HUES6 (cell line): ENCODE results near the gene TTLL4.

Experiments
- H3K27ac ChIP-seq: 2 replicates; pipeline ENCODE4 v1.7.0; 2013; ENCODE audit warnings: low read depth, mild to moderate bottlenecking, low read length, inconsistent platforms
- H3K27me3 ChIP-seq: 2 replicates; pipeline ENCODE4 v1.6.1; 2013; ENCODE audit warnings: low read length; ENCODE audit not compliant: control insufficient read depth, insufficient read depth
- H3K36me3 ChIP-seq: 2 replicates; pipeline ENCODE4 v1.6.1; 2013; ENCODE audit warnings: low read length; ENCODE audit not compliant: control insufficient read depth, insufficient read depth
- H3K4me1 ChIP-seq: 2 replicates; pipeline ENCODE4 v1.6.1; 2013; ENCODE audit warnings: low read length; ENCODE audit not compliant: control insufficient read depth, insufficient read depth
- H3K4me3 ChIP-seq: 2 replicates; pipeline ENCODE4 v1.5.1; 2013; ENCODE audit warnings: low read depth, low read length
- H3K9ac ChIP-seq: one replicate; pipeline ENCODE4 v1.6.1; 2013; ENCODE audit warnings: mild to moderate bottlenecking, low read length
- H3K9me3 ChIP-seq: 2 replicates; pipeline ENCODE4 v1.6.1; 2013; ENCODE audit warnings: low read depth, low read length; ENCODE audit not compliant: control insufficient read depth, insufficient read depth

The TTLL4 gene

DNA sequence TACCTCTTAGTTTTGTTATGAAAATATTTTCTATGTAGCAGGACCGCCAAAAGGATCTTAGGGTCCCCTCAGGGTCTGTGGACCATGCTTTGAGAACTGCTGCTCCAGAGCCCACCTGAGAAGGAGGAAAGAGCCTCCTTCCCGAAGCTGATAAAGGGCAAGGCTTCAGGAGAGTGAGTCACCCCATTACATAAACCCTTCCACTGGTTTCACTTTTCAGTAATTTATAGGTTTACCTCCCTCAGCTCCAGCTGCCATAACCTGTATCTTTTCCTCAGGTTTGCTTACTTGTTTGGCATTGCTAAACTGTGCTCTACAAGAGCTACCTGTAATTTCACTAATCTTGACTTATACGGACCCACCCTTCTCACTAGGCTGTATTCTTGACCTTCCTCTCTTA is 6.6 kb downstream of the TTLL4 start:
- Histone ChIP-seq H3K4me1 (peaks cover 32% of the 10 kb centered on the region), H3K27ac (no peak overlapping the region), H3K27me3 (no peaks in the 10 kb centered on the region), H3K36me3 (peaks cover 35% of the 10 kb centered on the region), H3K9ac (no peak overlapping the region), H3K4me3 (no peak overlapping the region), H3K9me3 (no peaks in the 10 kb centered on the region)

DNA sequence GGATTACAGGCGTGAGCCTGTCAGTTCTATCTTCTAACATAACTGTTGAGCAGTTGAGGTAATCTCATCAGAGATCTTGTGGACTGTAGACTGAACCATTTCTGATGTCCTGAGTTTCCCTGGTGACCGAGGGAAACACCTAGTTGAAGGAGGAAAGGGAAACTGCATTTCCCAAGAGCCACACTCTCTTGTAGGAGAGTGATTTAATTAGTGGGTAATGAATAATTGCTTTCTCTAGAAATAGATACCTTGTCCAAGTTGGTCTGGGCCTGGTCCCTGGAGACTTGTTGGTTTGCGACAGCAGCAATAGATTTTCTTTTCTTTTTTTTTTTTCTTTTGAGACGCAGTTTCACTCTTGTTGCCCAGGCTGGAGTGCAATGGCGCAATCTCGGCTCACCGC is 7.4 kb downstream of the TTLL4 start:
- H3K4me1 ChIP-seq = peaks cover 33% of the 10 kb centered on the region
- peaks cover 35% of the 10 kb centered on the region for H3K36me3 ChIP-seq
- no peak overlapping the region for H3K9ac ChIP-seq
- H3K27ac ChIP-seq = no peak overlapping the region
- no peaks in the 10 kb centered on the region for H3K27me3 ChIP-seq
- H3K4me3 ChIP-seq = no peak overlapping the region
- H3K9me3 ChIP-seq = no peaks in the 10 kb centered on the region

DNA sequence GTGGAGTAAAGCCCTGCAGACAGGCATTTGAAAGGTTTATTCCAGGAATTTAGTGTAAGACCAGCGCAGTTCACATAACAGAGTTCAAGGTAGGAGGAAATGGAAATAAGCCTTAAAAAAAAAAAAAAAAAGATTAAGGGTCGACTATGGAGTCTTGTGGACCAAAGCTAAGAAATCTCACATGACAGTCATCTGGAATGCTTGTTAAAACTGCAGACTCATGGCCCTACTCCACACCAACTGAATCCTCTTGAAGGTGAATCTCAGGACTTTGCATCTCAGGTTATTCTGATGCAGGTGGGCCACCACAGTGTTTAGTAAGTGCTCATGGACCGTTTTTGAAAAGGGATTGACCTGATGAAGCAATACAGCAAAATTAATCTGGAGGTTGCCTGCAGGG is 8.8 kb downstream of the TTLL4 start:
- Histone ChIP-seq H3K27me3 (no peaks in the 10 kb centered on the region), H3K4me3 (no peak overlapping the region), H3K36me3 (peaks cover 28% of the 10 kb centered on the region), H3K9ac (no peak overlapping the region), H3K27ac (no peak overlapping the region), H3K4me1 (peaks cover 37% of the 10 kb centered on the region), H3K9me3 (no peaks in the 10 kb centered on the region)

DNA sequence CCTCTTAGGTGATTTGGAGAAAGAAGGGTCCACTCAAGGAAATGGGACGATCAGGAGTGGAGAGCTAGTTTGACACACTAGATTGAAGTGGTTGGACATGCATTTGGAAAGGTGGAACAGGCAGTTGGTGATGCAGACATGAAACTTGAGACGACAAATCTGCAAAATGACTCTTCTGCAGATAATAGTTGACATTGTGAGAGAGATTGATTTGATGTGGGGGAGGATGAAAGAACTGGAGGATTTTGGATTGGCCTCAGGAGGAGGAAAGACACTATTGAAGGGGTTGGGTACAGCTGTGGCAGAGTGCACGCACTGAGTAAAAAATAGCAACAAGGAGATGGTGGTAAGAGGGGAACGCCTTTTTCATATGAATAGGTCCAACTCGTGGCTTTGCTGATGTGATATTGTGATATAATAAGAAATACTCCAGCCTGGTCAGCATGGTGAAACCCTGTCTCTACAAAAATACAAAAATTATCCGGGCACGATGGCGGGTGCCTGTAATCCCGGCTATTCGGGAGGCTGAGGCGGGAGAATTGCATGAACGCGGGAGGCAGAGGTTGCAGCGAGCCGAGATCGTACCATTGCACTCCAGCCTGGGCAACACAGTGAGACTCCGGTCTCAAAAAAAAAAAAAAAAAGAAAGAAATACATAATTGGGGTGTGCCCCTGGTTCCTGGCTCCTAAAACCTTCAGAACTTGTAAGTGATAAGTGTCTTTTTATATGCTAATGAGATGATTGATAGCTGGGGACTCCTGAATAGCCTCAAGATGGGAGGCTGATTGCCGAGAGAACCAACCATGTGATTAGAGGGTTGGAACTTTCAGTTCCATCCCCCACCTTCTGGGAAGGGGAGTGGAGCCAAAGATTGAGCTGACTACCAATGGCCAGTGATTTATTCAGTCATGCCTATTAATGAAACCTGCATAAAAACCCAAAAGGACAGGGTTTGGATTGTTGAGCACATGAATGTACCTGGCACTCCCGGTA is 9.7 kb downstream of the TTLL4 start:
- no peak overlapping the region for H3K27ac ChIP-seq
- peaks cover 37% of the 10 kb centered on the region for H3K4me1 ChIP-seq
- H3K9me3 ChIP-seq = peaks cover 3% of the 10 kb centered on the region; the same call in 1 of the 2 replicates
- H3K9ac ChIP-seq = no peak overlapping the region
- H3K36me3 ChIP-seq = peaks cover 25% of the 10 kb centered on the region
- H3K4me3 ChIP-seq = no peak overlapping the region
- H3K27me3 ChIP-seq = no peaks in the 10 kb centered on the region

GRCh38 chr2:218721488-218721887 is 10.9 kb downstream of the TTLL4 start:
- H3K9ac ChIP-seq = no peak overlapping the region
- H3K4me1 ChIP-seq = peaks cover 37% of the 10 kb centered on the region
- no peak overlapping the region for H3K4me3 ChIP-seq
- no peaks in the 10 kb centered on the region for H3K27me3 ChIP-seq
- H3K36me3 ChIP-seq = peaks cover 15% of the 10 kb centered on the region; the same call in 1 of the 2 replicates
- no peak overlapping the region for H3K27ac ChIP-seq
- H3K9me3 ChIP-seq = peaks cover 10% of the 10 kb centered on the region; the same call in 1 of the 2 replicates

GRCh38 chr2:218721934-218722333 is 11.3 kb downstream of the TTLL4 start:
- peaks cover 11% of the 10 kb centered on the region; the same call in 1 of the 2 replicates for H3K36me3 ChIP-seq
- H3K9ac ChIP-seq = no peak overlapping the region
- H3K27me3 ChIP-seq = no peaks in the 10 kb centered on the region
- no peak overlapping the region for H3K27ac ChIP-seq
- H3K4me3 ChIP-seq = no peak overlapping the region
- H3K4me1 ChIP-seq = peaks cover 37% of the 10 kb centered on the region
- peaks cover 13% of the 10 kb centered on the region; the same call in 1 of the 2 replicates for H3K9me3 ChIP-seq

DNA sequence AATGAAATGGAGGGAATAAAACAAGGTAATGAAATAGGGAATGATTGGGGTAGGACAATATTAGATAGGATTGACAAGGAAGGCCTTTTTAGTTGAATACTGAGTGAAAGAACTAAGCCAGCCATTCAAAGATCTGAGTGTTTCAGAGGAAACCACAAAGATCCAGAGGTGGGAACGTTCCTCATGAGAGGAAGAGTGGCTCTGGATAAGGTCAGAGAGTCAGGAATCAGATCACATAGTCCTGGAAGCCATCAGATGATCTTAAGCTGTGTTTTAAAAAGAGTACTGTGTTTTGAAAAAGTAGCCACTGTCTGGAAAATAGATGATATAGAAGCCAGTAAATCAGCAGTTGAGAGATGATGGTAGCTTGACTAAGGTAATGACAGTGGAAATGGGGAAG is 11.8 kb downstream of the TTLL4 start:
- Histone ChIP-seq H3K27me3 (no peaks in the 10 kb centered on the region), H3K27ac (no peak overlapping the region), H3K9me3 (peaks cover 13% of the 10 kb centered on the region), H3K4me1 (peaks cover 37% of the 10 kb centered on the region), H3K36me3 (peaks cover 7% of the 10 kb centered on the region; the same call in 1 of the 2 replicates), H3K9ac (no peak overlapping the region), H3K4me3 (no peak overlapping the region)

DNA sequence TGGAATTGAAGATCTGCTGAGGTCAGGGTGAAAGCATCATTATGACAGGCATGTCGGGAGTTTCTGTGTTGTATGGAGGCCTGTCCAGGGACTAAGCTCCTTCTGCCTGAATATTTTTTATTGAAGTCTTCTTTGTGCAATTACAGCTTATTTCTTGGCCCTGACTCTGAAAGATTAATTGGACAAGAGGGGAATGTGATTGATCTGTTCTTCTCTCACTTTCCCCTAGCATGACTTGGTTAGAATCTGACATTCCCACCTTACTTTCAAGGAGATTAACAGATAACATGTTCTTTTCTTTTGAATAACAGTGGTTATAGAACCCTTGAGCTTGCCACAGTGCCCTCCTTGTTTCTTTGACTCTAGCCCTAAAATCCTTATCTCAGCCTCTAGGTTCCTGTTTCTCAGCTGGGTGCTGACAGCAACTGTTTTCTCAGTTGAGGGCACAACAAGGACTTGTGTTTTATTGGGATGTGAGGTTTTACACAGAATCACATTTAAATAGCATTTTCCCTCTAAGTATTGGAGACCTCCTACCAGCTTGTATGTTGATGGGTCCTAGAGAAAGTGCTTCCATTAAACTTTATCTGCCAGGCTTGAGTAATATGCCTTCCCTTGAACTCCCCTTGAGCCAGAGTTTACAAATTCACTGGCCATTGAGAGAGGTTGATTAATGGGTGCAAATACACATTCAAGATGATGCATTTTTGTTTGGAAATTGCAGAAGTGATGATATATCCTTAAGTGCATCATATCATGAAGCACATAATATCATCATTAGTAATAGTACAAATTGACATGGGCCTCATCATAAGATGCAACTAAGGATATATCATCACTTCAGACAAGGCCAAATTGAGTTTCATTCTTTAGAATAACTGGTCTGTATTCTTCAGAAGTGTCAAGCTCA is 12.5 kb downstream of the TTLL4 start:
- no peaks in the 10 kb centered on the region for H3K27me3 ChIP-seq
- no peak overlapping the region for H3K27ac ChIP-seq
- no peak overlapping the region for H3K4me3 ChIP-seq
- H3K36me3 ChIP-seq = peaks cover 11% of the 10 kb centered on the region
- peaks cover 18% of the 10 kb centered on the region for H3K9me3 ChIP-seq
- H3K9ac ChIP-seq = no peak overlapping the region
- H3K4me1 ChIP-seq = peaks cover 37% of the 10 kb centered on the region

GRCh38 chr2:218726004-218726574 is 15.5 kb downstream of the TTLL4 start:
- Histone ChIP-seq H3K4me3 (no peak overlapping the region), H3K27ac (no peak overlapping the region), H3K4me1 (peaks cover 16% of the 10 kb centered on the region), H3K9ac (no peak overlapping the region), H3K36me3 (peaks cover 15% of the 10 kb centered on the region), H3K9me3 (peaks cover 23% of the 10 kb centered on the region), H3K27me3 (no peaks in the 10 kb centered on the region)

DNA sequence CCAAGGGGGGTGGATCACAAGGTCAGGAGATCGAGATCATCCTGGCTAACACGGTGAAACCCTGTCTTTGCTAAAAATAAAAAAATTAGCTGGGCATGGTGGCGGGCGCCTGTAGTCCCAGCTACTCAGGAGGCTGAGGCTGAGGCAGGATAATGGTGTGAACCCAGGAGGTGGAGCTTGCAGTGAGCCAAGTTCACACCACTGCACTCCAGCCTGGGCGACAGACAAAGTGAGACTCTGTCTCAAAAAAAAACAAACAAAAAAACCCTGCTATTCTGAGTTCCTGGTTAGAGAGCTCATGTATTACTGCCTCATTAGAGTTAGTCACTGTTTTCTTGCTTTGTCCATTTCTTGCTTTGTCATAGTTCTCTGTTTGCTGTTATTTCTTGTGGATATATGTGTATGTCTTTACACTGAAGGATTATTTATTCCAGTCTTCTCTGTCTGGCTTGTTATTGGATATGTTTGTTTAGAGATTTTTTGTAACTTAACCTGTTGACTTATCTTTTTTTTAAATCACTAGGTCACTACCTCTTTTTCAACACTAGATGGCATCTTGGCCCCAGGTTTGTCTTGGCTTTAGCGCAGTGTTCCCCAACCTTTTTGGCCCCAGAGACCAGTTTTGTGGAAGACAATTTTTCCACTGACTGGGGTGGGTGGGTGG is 17.0 kb downstream of the TTLL4 start:
- no peak overlapping the region for H3K4me3 ChIP-seq
- H3K4me1 ChIP-seq = peaks cover 23% of the 10 kb centered on the region
- no peak overlapping the region for H3K9ac ChIP-seq
- peaks cover 23% of the 10 kb centered on the region for H3K9me3 ChIP-seq
- H3K36me3 ChIP-seq = peaks cover 15% of the 10 kb centered on the region
- no peaks in the 10 kb centered on the region for H3K27me3 ChIP-seq
- H3K27ac ChIP-seq = no peak overlapping the region
